SK-N-SH treated with all-trans-retinoic acid at 6 μM for 48 hours (cell line): ENCODE results near the gene BCAS4.

Source experiments
- ARNTL ChIP-seq: fragments of 450-650 bp; formaldehyde crosslinking; IDR thresholded peaks from 2 replicates; pipeline ENCODE4 v1.5.0; 2020; ENCODE audit warnings: low read depth, mild to moderate bottlenecking, moderate library complexity, borderline replicate concordance
- BACH2 ChIP-seq: fragments of 250-450 bp; sonication (Bioruptor Pico); IDR thresholded peaks from 2 replicates; pipeline ENCODE4 v1.9.0; 2021; ENCODE audit warnings: mild to moderate bottlenecking, borderline replicate concordance
- CSRNP3 ChIP-seq: fragments of 250-450 bp; sonication (Bioruptor Pico); IDR thresholded peaks from 2 replicates; pipeline ENCODE4 v1.5.1; 2021; ENCODE audit warnings: mild to moderate bottlenecking, moderate library complexity
- ISL1 ChIP-seq: fragments of 250-450 bp; sonication (Bioruptor Pico); IDR thresholded peaks from 2 replicates; pipeline ENCODE4 v2.1.2; 2022; ENCODE audit warnings: mild to moderate bottlenecking, moderate library complexity
- OSR1 ChIP-seq: fragments of 250-450 bp; sonication (Bioruptor Pico); IDR thresholded peaks from 2 replicates; pipeline ENCODE4 v1.8.0; 2022; ENCODE audit warnings: moderate library complexity, mild to moderate bottlenecking, inconsistent platforms
- PATZ1 ChIP-seq: fragments of 250-450 bp; sonication (Bioruptor Pico); IDR thresholded peaks from 2 replicates; pipeline ENCODE4 v1.8.0; 2020; ENCODE audit warnings: mild to moderate bottlenecking, moderate library complexity, borderline replicate concordance
- PPARA ChIP-seq: fragments of 250-450 bp; sonication (Bioruptor Pico); IDR thresholded peaks from 2 replicates; pipeline ENCODE4 v1.5.0; 2020; ENCODE audit warnings: mild to moderate bottlenecking, borderline replicate concordance
- RARB ChIP-seq: fragments of 250-450 bp; sonication (Bioruptor Pico); IDR thresholded peaks from 2 replicates; pipeline ENCODE4 v1.8.0; 2021; ENCODE audit warnings: mild to moderate bottlenecking, moderate library complexity
- TCF4 ChIP-seq: fragments of 250-450 bp; sonication (Bioruptor Pico); IDR thresholded peaks from 2 replicates; pipeline ENCODE4 v1.8.0; 2021; ENCODE audit warnings: mild to moderate bottlenecking, moderate library complexity, borderline replicate concordance
- ZFP3 ChIP-seq: fragments of 250-450 bp; sonication (Bioruptor Pico); IDR thresholded peaks from 2 replicates; pipeline ENCODE4 v1.5.0; 2020; ENCODE audit warnings: mild to moderate bottlenecking, moderate library complexity
- ZFP30 ChIP-seq: fragments of 450-650 bp; formaldehyde crosslinking; IDR thresholded peaks from 2 replicates; pipeline ENCODE4 v1.5.0; 2022; ENCODE audit warnings: mild to moderate bottlenecking, moderate library complexity

- no peak for TF ChIP-seq ZFP3 (CRISPR knock-in tag)
- TF ChIP-seq PPARA: no peak
- no peak for TF ChIP-seq BACH2 (CRISPR knock-in tag)
- no peak for TF ChIP-seq OSR1
- no peak for TF ChIP-seq PATZ1
- TF ChIP-seq CSRNP3 (CRISPR knock-in tag): no peak
- no peak for TF ChIP-seq TCF4 (CRISPR knock-in tag)
- no peak for TF ChIP-seq ZFP30
- no peak for TF ChIP-seq ISL1 (CRISPR knock-in tag)
- TF ChIP-seq ARNTL (CRISPR knock-in tag): no peak
- TF ChIP-seq RARB (CRISPR knock-in tag): no peak
Observed at GRCh38 chr20:50895111-50895830, 100.4 kb downstream of the BCAS4 start.
